ENCODE results near the gene TAS2R40.
A peak's percentile ranks its signal among the peaks of the same experiment; 100 is the strongest.
"Not testable (repeated sequence)": the region's sequence is repeated elsewhere in the genome, so short reads cannot be mapped to it uniquely, and the experiment has no call there.

Gene TAS2R40

DNA sequence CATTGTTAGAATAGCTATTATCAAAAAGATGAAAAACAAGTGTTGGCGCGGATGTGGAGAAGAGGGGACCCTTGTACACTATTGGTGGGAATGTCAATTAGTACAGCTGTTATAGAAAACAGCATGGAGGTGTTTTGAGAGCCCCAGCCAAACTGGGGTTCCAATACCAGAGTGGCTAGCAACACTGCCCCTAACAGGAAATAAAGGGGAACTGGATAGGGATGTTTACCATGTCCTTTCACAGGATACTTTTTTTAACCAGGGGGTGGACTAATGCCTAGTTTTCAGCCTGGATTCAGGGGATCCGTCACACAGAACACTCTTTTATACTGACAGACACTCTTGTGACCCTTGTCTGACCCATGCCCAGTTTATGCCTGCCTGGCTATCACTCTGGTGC is 34.5 kb downstream of the TAS2R40 start:
- DNase-seq: no peak

DNA sequence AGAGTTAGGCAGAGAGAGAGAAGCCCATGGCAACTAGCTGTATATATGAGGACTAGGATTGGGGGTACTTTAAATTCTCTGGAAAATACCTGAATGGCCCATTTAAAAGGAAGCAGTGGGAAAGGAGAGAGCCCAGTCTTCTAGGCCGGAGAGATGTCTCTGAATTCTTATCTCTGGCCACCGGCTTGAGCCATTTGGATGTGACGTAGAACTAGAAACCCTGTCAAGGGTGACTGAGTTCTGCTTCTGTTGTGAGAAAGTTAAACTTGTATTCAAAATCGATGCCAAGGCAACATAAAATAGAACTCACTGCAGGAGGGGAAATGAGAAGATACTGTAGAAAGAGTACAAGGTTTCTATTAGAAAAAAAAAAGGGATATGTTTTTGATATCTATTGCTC is 35.1 kb downstream of the TAS2R40 start:
- no peak for DNase-seq

DNA sequence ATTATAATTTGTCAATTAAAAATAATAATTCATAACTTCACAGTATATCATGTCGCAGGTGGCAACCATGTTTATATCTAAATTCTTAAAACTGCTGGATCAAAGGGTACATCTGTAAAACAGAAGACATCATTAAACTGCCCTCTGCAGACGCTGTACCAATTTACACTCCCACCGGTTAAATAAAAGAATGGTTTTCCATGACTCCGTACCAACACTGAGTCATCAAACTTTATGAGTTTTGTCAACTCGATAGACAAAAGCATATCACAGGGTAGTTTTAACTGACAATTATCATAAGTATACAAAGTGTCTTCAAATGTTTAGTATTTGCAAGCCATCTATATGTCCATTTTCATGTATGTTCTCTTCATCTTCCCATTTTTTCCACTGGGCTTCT is 35.7 kb downstream of the TAS2R40 start:
- DNase-seq: no peak

DNA sequence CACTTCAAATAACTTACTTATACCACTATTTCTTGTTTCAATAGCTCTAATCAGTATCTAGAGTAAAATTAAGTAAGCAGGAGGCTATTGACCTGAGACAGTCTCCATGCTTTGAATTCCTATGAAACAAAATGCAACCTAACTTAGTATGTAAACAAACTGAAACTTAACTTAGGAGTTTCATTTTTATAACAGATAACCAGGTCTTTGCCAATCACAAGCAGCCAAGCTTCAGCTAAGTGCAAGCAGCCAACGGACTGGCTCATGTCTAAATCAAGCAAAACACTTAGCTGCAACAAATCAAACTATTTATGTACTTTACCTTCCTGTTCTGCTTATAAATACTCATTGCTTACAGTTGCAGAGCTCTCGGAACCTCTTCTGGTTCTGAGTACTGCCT is 37.0 kb downstream of the TAS2R40 start:
- no peak for DNase-seq

DNA sequence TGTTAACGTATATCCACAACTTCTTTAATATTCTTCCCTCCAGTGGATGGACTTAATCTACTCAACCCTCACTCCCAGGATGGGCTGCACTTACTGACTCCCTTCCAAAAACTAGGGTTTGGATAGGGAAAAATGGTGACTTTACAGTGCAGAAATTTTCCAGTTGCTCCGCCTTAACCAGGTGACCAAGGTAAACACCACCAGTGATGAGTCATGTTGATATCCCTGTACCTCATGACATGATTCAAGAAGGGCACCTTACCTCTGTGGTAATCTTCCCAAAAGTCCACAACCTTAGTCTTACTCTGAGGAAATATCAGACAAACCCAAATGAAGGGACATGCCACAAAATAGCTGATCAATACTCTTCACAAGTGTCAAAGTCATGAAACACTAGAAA is 37.9 kb downstream of the TAS2R40 start:
- DNase-seq: no peak

DNA sequence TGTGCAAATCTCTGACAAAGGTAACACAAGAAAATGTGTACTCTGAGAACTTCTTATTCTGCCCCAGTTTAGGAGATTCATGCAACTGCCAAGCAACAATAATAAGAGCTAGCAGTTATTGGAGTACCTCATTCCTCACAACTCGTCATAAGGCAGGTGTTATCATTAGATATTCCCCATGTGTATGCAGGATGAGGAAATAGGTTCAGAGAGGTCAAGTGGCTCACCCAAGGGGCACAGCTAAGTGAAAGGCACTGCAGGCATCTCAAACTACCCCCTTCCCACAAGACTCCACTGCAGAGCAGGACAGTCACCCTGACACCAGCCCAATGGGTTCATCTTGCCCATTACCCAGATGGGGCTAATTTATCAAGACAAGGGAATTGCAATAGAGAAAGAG is 40.1 kb downstream of the TAS2R40 start:
- no peak for DNase-seq

- peak; percentile 31 for DNase-seq
Observed at GRCh38 chr7:143263266-143264195, 41.7 kb downstream of the TAS2R40 start, which contains the start of gene GSTK1. GSTK1 (plus strand) TSS chr7:143263441; CDS start chr7:143263514, 73 bp downstream.

- DNase-seq: not testable (repeated sequence)
Observed at GRCh38 chr7:143264196-143264568, 42.3 kb downstream of the TAS2R40 start.

DNA sequence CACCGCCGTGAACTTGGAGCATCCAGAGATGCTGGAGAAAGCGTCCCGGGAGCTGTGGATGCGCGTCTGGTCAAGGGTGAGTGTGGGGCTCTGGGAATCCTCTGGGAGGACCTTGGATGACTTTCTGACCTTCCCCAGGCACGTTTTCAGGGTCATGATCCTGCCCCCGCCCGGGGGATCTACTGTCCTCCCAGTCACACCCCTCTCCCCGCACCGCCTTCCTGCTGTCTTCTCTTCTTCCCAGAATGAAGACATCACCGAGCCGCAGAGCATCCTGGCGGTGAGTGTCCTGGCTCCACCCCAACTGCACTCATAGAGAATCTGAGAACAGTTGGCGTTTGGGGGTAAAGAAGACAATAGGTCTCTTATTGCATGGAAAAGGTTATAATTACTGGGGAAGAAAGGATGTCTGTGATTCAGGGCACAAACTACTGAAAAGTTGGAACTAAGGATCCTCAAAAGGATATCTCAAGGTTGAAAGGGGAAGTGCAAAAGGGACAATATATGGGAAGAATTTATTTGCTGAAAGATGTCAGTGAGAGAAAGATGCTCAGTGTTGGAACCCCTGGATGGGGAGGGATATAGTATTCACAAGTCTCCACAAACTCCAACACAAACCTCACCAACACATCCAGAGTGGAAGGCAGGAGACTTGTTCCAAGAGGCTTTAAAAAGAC is 43.3 kb downstream of the TAS2R40 start:
- DNase-seq: no peak

DNA sequence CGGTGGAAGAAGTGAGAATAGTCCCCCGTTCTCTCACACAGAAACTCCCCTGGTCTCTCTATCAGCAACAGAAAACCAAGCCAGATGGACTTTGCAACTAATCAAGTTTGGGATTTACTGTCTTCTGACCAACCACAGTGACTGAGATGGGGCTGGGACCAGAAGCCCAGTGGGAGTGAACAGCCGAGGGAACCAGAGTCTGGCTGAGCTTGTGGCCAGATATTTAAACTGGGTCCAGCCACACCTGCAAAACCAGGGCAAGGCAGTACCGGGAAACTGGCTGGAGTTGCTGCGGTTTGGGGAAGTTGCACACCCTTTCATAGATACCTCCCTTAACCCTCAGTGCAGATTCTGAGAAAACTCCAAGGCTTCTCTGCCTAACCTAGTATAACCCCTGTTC is 47.4 kb downstream of the TAS2R40 start:
- no peak for DNase-seq

DNA sequence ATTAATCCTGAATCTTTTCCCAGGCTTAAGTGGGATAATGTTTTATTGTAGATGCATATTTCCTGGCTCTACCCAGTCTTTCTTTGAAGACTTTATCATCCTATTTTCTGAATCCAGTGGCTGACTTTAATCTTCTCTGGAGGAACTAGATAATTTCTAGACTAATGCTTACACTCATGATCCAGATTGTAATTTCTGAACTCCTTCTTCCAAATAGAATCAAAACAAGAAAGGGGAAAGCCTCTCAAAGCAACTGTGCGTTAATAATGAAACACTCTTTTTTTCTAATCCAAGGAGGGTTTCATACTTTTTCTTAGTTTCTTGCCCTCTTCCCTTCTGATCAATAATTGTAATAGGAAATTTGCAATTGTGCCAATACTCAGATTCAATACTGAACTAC is 49.4 kb downstream of the TAS2R40 start:
- DNase-seq: no peak

Data from NCI-H748 treated with DMSO at 0.1 percent for 48 hours (cell line).